GM21619 (cell line): ENCODE results near the gene KRT10.
"Not testable (repeated sequence)": the region's sequence is repeated elsewhere in the genome, so short reads cannot be mapped to it uniquely, and the experiment has no call there.

ENCODE experiments used
- ATAC-seq: cut with Tn5 transposase; IDR thresholded peaks from one replicate; pipeline ENCODE4 v1.9.1; 2021; ENCODE audit not compliant: unreplicated experiment

Gene KRT10

GRCh38 chr17:40833882-40834281, 11.5 kb upstream of the KRT10 start:
- no peak for ATAC-seq

GRCh38 chr17:40832840-40833239, 10.4 kb upstream of the KRT10 start:
- no peak for ATAC-seq

- ATAC-seq, result no peak
Measured at GRCh38 chr17:40830085-40830776, 7.8 kb upstream of the KRT10 start.

GRCh38 chr17:40828454-40829044, 6.1 kb upstream of the KRT10 start:
- ATAC-seq, result no peak

- no peak for ATAC-seq
Measured at GRCh38 chr17:40827746-40828453, 5.5 kb upstream of the KRT10 start.

- no peak for ATAC-seq
Measured at GRCh38 chr17:40825599-40825998, 3.2 kb upstream of the KRT10 start.

GRCh38 chr17:40824015-40824832, 1.8 kb upstream of the KRT10 start:
- ATAC-seq, result no peak

GRCh38 chr17:40821536-40821935, 878 bp downstream of the KRT10 start:
- ATAC-seq, result no peak

GRCh38 chr17:40820228-40820838, 2.1 kb downstream of the KRT10 start:
- no peak for ATAC-seq

GRCh38 chr17:40819528-40820125, 2.8 kb downstream of the KRT10 start:
- no peak for ATAC-seq

GRCh38 chr17:40818733-40819527, 3.5 kb downstream of the KRT10 start:
- ATAC-seq, result peak; percentile 57

- no peak for ATAC-seq
Measured at GRCh38 chr17:40818343-40818732, 4.1 kb downstream of the KRT10 start.

GRCh38 chr17:40817103-40817682, 5.2 kb downstream of the KRT10 start:
- no peak for ATAC-seq

- ATAC-seq, result no peak
Measured at GRCh38 chr17:40816569-40816968, 5.8 kb downstream of the KRT10 start.

GRCh38 chr17:40815381-40815780, 7.0 kb downstream of the KRT10 start:
- ATAC-seq, result no peak

GRCh38 chr17:40814657-40815056, 7.8 kb downstream of the KRT10 start:
- ATAC-seq, result not testable (repeated sequence)

- no peak for ATAC-seq
Measured at GRCh38 chr17:40813804-40814203, 8.6 kb downstream of the KRT10 start.

- no peak for ATAC-seq
Measured at GRCh38 chr17:40812639-40813038, 9.8 kb downstream of the KRT10 start.

- ATAC-seq, result no peak
Measured at GRCh38 chr17:40810494-40810893, 11.9 kb downstream of the KRT10 start.
